GM23338 (cell line): ENCODE measurements around the gene HTR1D. TPM values are rescaled to one million over a fixed set of nuclear protein-coding genes. Genes with fewer than 3 reads are reported as not detected.

Experiments used
- ATAC-seq: fragments of 200-7000 bp; cut with Tn5 transposase; 3 replicates; pipeline ENCODE4 v1.9.1; 2020
- DNase-seq: peaks from one replicate; pipeline ENCODE4 v3.0.0-alpha.2; 2015; ENCODE audit warnings: low spot score
- H2AFZ ChIP-seq: fragments of 200-600 bp; sonication (generic); 2 replicates; pipeline ENCODE4 v1.8.0; 2016; ENCODE audit warnings: antibody characterized with exemption, mild to moderate bottlenecking, moderate library complexity
- H3F3A ChIP-seq: fragments of 200-600 bp; sonication (generic); replicated peaks from 2 replicates; pipeline ENCODE4 v1.8.0; 2017; ENCODE audit warnings: antibody characterized with exemption, mixed run types, low read depth
- H3K27ac ChIP-seq: fragments of 200-600 bp; sonication (generic); 2 replicates; pipeline ENCODE4 v1.6.1; 2016; ENCODE audit warnings: low read depth
- H3K27me3 ChIP-seq: fragments of 200-600 bp; sonication (generic); 2 replicates; pipeline ENCODE4 v1.8.0; 2016; ENCODE audit warnings: mild to moderate bottlenecking, mixed run types, moderate library complexity; ENCODE audit not compliant: insufficient read depth
- H3K36me3 ChIP-seq: fragments of 200-600 bp; sonication (generic); 2 replicates; pipeline ENCODE4 v1.8.0; 2016; ENCODE audit warnings: mild to moderate bottlenecking; ENCODE audit not compliant: insufficient read depth
- H3K4me1 ChIP-seq: fragments of 200-600 bp; sonication (generic); 2 replicates; pipeline ENCODE4 v1.8.0; 2016; ENCODE audit warnings: mild to moderate bottlenecking, moderate library complexity; ENCODE audit not compliant: insufficient read depth
- H3K4me2 ChIP-seq: fragments of 200-600 bp; sonication (generic); 2 replicates; pipeline ENCODE4 v1.7.1; 2017; ENCODE audit warnings: mixed run types
- H3K4me3 ChIP-seq: fragments of 200-600 bp; sonication (generic); 2 replicates; pipeline ENCODE4 v1.6.1; 2016; ENCODE audit warnings: mixed run types
- H3K79me2 ChIP-seq: fragments of 200-600 bp; sonication (generic); replicated peaks from 2 replicates; pipeline ENCODE4 v1.8.0; 2017; ENCODE audit warnings: mild to moderate bottlenecking; ENCODE audit not compliant: insufficient read depth
- H3K9me2 ChIP-seq: fragments of 200-600 bp; sonication (generic); 2 replicates; pipeline ENCODE4 v1.8.0; 2017; ENCODE audit not compliant: insufficient read depth
- H4K20me1 ChIP-seq: fragments of 200-600 bp; sonication (generic); replicated peaks from 2 replicates; pipeline ENCODE4 v1.8.0; 2017; ENCODE audit warnings: mild to moderate bottlenecking; ENCODE audit not compliant: insufficient read depth
- H3K27ac Mint-ChIP-seq: 2 replicates; pipeline ENCODE4 v1.8.0; 2020; ENCODE audit warnings: inconsistent platforms, mild to moderate bottlenecking, moderate library complexity, mixed read lengths
- H3K27me3 Mint-ChIP-seq: 3 replicates; pipeline ENCODE4 v1.8.0; 2022; ENCODE audit warnings: low read depth, mild to moderate bottlenecking, moderate library complexity, mixed read lengths, inconsistent platforms; ENCODE audit not compliant: insufficient read depth, poor library complexity
- H3K36me3 Mint-ChIP-seq: 3 replicates; pipeline ENCODE4 v1.8.0; 2021; ENCODE audit warnings: low read depth, mild to moderate bottlenecking, inconsistent platforms, moderate library complexity, mixed read lengths
- H3K4me1 Mint-ChIP-seq: 3 replicates; pipeline ENCODE4 v1.8.0; 2020; ENCODE audit warnings: mild to moderate bottlenecking, inconsistent platforms, mixed read lengths
- H3K4me3 Mint-ChIP-seq: 3 replicates; pipeline ENCODE4 v1.8.0; 2021; ENCODE audit warnings: moderate library complexity, mild to moderate bottlenecking, inconsistent platforms, mixed read lengths
- H3K9me3 Mint-ChIP-seq: 3 replicates; pipeline ENCODE4 v1.8.0; 2020; ENCODE audit warnings: moderate library complexity, mild to moderate bottlenecking, inconsistent platforms, mixed read lengths
- ETS1 ChIP-seq: IDR thresholded peaks from 2 replicates; pipeline ENCODE4 v1.6.1; 2016; ENCODE audit warnings: antibody characterized with exemption
- EZH2 ChIP-seq: fragments of 200-600 bp; sonication (generic); IDR thresholded peaks from one replicate; pipeline ENCODE4 v1.8.0; 2017; ENCODE audit warnings: antibody characterized with exemption, mild to moderate bottlenecking, low read depth; ENCODE audit not compliant: unreplicated experiment
- EZH2phosphoT487 ChIP-seq: fragments of 200-600 bp; sonication (generic); IDR thresholded peaks from one replicate; pipeline ENCODE4 v1.8.1; 2018; ENCODE audit warnings: antibody characterized with exemption; ENCODE audit not compliant: unreplicated experiment
- NANOG ChIP-seq: IDR thresholded peaks from 2 replicates; pipeline ENCODE4 v1.6.1; 2016; ENCODE audit warnings: antibody characterized with exemption, borderline replicate concordance
- REST ChIP-seq: IDR thresholded peaks from one replicate; pipeline ENCODE4 v1.6.1; 2018; ENCODE audit warnings: antibody characterized with exemption; ENCODE audit not compliant: unreplicated experiment
- STAT1 ChIP-seq: IDR thresholded peaks from one replicate; pipeline ENCODE4 v1.6.1; 2016; ENCODE audit warnings: antibody characterized with exemption; ENCODE audit not compliant: unreplicated experiment
- ZNF114 ChIP-seq: fragments of 250-450 bp; sonication (Bioruptor Pico); IDR thresholded peaks from 2 replicates; pipeline ENCODE4 v1.5.0; 2020; ENCODE audit warnings: mild to moderate bottlenecking, moderate library complexity
- ZNF331 ChIP-seq: fragments of 250-450 bp; sonication (Bioruptor Pico); IDR thresholded peaks from 2 replicates; pipeline ENCODE4 v1.5.0; 2020; ENCODE audit warnings: low read depth, mild to moderate bottlenecking, moderate library complexity
- ZNF462 ChIP-seq: fragments of 250-450 bp; sonication (Bioruptor Pico); IDR thresholded peaks from 2 replicates; pipeline ENCODE4 v1.5.0; 2020; ENCODE audit warnings: mild to moderate bottlenecking, moderate library complexity
- polyA plus RNA-seq: library from polyadenylated mRNA; unstranded; fragments of >200 nt; fragmentation: Nextera tagmentation; extraction: Ambion mirVana; gene quantifications from 2 replicates; pipeline ENCODE4 v1.2.1, GENCODE V29; 2016
- total RNA-seq: library from RNA; depleted of rRNA; stranded (reverse); fragments of >200 nt; shearing (Covaris generic); gene quantifications from 2 replicates; pipeline ENCODE4 v1.2.3, GENCODE V29; 2014

Gene HTR1D
- total and polyA plus RNA-seq, 2 experiments from 2014 or later, result 2.4 to 4.1 TPM

- TF ChIP-seq NANOG (no peak), ETS1 (no peak)
- H3K4me2 ChIP-seq, result no peak overlapping the region
- no peaks in the 10 kb centered on the region for H3K27me3 Mint-ChIP-seq
- no peaks in the 10 kb centered on the region for H3K27me3 ChIP-seq
- H4K20me1 ChIP-seq, result no peaks in the 10 kb centered on the region
- H3K9me2 ChIP-seq, result no peaks in the 10 kb centered on the region
- ATAC-seq (no peak), DNase-seq (no peak)
- H3K27ac ChIP-seq, result no peak overlapping the region
- no peaks in the 10 kb centered on the region for H3K9me3 Mint-ChIP-seq
- H3K4me1 ChIP-seq, result no peaks in the 10 kb centered on the region
- H3K36me3 Mint-ChIP-seq, result no peaks in the 10 kb centered on the region
- peaks cover 7% of the 10 kb centered on the region for H3K4me1 Mint-ChIP-seq
- H3K36me3 ChIP-seq, result no peaks in the 10 kb centered on the region
- H3F3A ChIP-seq, result 0 out of 2 replicates have a peak, but pooled peaks cover 2% of the 10 kb centered on the region
- H3K27ac Mint-ChIP-seq, result no peak overlapping the region
- no peaks in the 10 kb centered on the region for H3K79me2 ChIP-seq
- no peak overlapping the region for H3K4me3 Mint-ChIP-seq
- H3K4me3 ChIP-seq, result no peak overlapping the region
- H2AFZ ChIP-seq, result no peak overlapping the region
Observed at GRCh38 chr1:23242414-23242813, 25.1 kb upstream of the HTR1D start.

- no peak for ATAC-seq
- Histone ChIP-seq H3K79me2 (no peaks in the 10 kb centered on the region), H3K9me2 (no peaks in the 10 kb centered on the region), H3K36me3 (no peaks in the 10 kb centered on the region), H3F3A (0 out of 2 replicates have a peak, but pooled peaks cover 2% of the 10 kb centered on the region), H2AFZ (no peak overlapping the region), H3K4me1 (no peaks in the 10 kb centered on the region), H3K27ac (no peak overlapping the region), H4K20me1 (no peaks in the 10 kb centered on the region), H3K4me2 (no peak overlapping the region), H3K27me3 (no peaks in the 10 kb centered on the region), H3K4me3 (no peak overlapping the region)
- Mint-ChIP-seq H3K4me1 (peaks cover 4% of the 10 kb centered on the region), H3K36me3 (no peaks in the 10 kb centered on the region), H3K4me3 (no peak overlapping the region), H3K27me3 (no peaks in the 10 kb centered on the region), H3K9me3 (no peaks in the 10 kb centered on the region), H3K27ac (no peak overlapping the region)
- DNase-seq, result no peak
- TF ChIP-seq REST, result no peak
- TF ChIP-seq STAT1, result no peak
- TF ChIP-seq ZNF114 (CRISPR knock-in tag), result no peak
- no peak for TF ChIP-seq ZNF462 (CRISPR knock-in tag)
- no peak for TF ChIP-seq ZNF331 (CRISPR knock-in tag)
- no peak for TF ChIP-seq EZH2
- no peak for TF ChIP-seq EZH2phosphoT487
Observed at GRCh38 chr1:23239638-23240295, 22.5 kb upstream of the HTR1D start.
